Glutamatergic neuron (in vitro differentiated cells): ENCODE results near the gene GALNT13. TPM values are rescaled to one million over a fixed set of nuclear protein-coding genes. Genes with fewer than 3 reads are reported as not detected.

Experiments used
- DNase-seq: peaks from one replicate; pipeline ENCODE4 v3.0.0; 2022
- H3K27ac Mint-ChIP-seq: one replicate; pipeline ENCODE4 v1.8.0; 2020; ENCODE audit warnings: mild to moderate bottlenecking, mixed read lengths, inconsistent platforms; ENCODE audit not compliant: unreplicated experiment
- H3K27me3 Mint-ChIP-seq: one replicate; pipeline ENCODE4 v1.8.0; 2020; ENCODE audit warnings: mild to moderate bottlenecking, moderate library complexity, mixed read lengths, inconsistent platforms; ENCODE audit not compliant: unreplicated experiment
- H3K36me3 Mint-ChIP-seq: one replicate; pipeline ENCODE4 v1.8.0; 2020; ENCODE audit warnings: mild to moderate bottlenecking, mixed read lengths, inconsistent platforms; ENCODE audit not compliant: unreplicated experiment
- H3K4me1 Mint-ChIP-seq: one replicate; pipeline ENCODE4 v1.8.0; 2020; ENCODE audit warnings: mild to moderate bottlenecking, low read depth, mixed read lengths, inconsistent platforms; ENCODE audit not compliant: unreplicated experiment
- H3K4me3 Mint-ChIP-seq: one replicate; pipeline ENCODE4 v1.8.0; 2020; ENCODE audit warnings: mild to moderate bottlenecking, mixed read lengths, inconsistent platforms; ENCODE audit not compliant: unreplicated experiment
- H3K9me3 Mint-ChIP-seq: one replicate; pipeline ENCODE4 v1.8.0; 2020; ENCODE audit warnings: mild to moderate bottlenecking, moderate library complexity, mixed read lengths, inconsistent platforms; ENCODE audit not compliant: unreplicated experiment
- total RNA-seq: library from RNA; stranded (reverse); fragmentation: NEBNext Ultra II Directional; extraction: Animal tissue kit (Norgen Biotek cat#: 25700); gene quantifications from one replicate; pipeline ENCODE4 v1.2.1, GENCODE V29; 2021; ENCODE audit not compliant: unreplicated experiment
- TF ChIP-seq, protein P1 (sequence below): fragments of 200-600 bp; sonication (generic); IDR thresholded peaks from one replicate; pipeline ENCODE4 v1.5.0; 2021; ENCODE audit not compliant: partially characterized antibody, unreplicated experiment

The GALNT13 gene
- total RNA-seq, 1 donor from 2014 or later: 5.5 TPM

DNA sequence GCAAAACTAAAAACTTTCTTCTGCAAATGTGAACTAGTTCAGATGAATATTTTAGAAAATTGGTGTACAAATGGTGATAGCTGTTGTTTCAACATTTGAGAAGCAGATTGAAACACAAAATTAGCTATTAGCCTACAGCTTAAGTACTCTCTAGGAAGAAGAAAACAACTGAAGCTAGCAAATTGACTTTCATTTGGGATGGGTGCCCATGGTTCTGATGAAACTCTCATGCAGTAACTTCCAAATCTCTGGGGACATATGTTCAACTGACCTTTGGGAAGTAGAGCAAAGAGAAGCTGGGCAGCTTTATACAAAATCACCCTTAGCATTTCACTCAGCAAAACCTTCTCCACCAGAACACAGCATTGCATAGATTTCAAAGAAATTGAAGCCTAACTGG is 119.0 kb downstream of the GALNT13 start:
- TF ChIP-seq, protein P1, sequence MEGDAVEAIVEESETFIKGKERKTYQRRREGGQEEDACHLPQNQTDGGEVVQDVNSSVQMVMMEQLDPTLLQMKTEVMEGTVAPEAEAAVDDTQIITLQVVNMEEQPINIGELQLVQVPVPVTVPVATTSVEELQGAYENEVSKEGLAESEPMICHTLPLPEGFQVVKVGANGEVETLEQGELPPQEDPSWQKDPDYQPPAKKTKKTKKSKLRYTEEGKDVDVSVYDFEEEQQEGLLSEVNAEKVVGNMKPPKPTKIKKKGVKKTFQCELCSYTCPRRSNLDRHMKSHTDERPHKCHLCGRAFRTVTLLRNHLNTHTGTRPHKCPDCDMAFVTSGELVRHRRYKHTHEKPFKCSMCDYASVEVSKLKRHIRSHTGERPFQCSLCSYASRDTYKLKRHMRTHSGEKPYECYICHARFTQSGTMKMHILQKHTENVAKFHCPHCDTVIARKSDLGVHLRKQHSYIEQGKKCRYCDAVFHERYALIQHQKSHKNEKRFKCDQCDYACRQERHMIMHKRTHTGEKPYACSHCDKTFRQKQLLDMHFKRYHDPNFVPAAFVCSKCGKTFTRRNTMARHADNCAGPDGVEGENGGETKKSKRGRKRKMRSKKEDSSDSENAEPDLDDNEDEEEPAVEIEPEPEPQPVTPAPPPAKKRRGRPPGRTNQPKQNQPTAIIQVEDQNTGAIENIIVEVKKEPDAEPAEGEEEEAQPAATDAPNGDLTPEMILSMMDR: no peak
- H3K27me3 Mint-ChIP-seq: no peaks in the 10 kb centered on the region
- no peak overlapping the region for H3K27ac Mint-ChIP-seq
- H3K36me3 Mint-ChIP-seq: no peaks in the 10 kb centered on the region
- H3K9me3 Mint-ChIP-seq: no peaks in the 10 kb centered on the region
- H3K4me3 Mint-ChIP-seq: no peak overlapping the region
- DNase-seq: no peak
- H3K4me1 Mint-ChIP-seq: no peaks in the 10 kb centered on the region

DNA sequence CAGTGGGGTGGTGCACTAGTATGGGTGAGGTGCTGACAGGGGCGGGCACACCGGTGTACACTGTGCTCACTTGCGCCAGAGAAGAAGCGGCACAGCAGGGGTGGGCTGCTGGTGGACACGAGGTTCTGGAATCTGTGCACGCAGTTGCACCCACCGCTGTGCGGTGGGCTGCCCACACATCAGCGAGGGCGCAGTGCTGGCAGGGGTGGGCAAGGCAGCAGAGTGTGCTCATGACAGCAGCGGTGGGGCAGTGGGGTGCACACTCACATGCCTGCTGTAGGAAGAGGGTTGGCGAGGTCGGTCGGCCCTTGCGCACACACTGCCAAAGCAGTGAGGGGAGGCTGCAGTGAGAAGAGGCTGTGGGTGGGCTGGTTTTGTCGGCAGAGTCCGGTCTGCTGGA is 141.8 kb downstream of the GALNT13 start:
- Mint-ChIP-seq H3K4me3 (no peak overlapping the region), H3K27me3 (no peaks in the 10 kb centered on the region), H3K27ac (no peak overlapping the region), H3K9me3 (no peaks in the 10 kb centered on the region), H3K36me3 (no peaks in the 10 kb centered on the region), H3K4me1 (no peaks in the 10 kb centered on the region)
- TF ChIP-seq, protein P1: no peak
- DNase-seq: no peak

DNA sequence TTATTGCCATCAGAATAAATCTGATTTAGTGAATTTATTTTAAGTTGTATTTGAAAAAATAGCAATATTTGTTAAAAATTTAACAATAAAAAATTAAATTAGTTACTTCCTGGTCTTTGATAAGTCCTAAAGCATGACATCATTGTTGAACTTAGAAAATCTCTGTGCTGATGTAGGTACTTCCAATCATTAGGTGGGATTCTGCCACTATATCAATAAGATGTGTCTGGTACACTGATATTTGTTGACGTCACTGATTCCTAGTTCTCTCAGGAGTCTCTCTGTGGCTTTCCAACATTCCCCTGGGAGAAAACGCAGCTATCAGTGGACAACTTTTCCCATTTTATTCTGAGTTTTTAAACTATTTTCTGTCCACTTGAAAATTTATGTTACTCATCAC is 143.5 kb downstream of the GALNT13 start:
- H3K4me3 Mint-ChIP-seq: no peak overlapping the region
- no peak for DNase-seq
- H3K27me3 Mint-ChIP-seq: no peaks in the 10 kb centered on the region
- TF ChIP-seq, protein P1: no peak
- H3K27ac Mint-ChIP-seq: no peak overlapping the region
- no peaks in the 10 kb centered on the region for H3K36me3 Mint-ChIP-seq
- H3K4me1 Mint-ChIP-seq: no peaks in the 10 kb centered on the region
- H3K9me3 Mint-ChIP-seq: no peaks in the 10 kb centered on the region

DNA sequence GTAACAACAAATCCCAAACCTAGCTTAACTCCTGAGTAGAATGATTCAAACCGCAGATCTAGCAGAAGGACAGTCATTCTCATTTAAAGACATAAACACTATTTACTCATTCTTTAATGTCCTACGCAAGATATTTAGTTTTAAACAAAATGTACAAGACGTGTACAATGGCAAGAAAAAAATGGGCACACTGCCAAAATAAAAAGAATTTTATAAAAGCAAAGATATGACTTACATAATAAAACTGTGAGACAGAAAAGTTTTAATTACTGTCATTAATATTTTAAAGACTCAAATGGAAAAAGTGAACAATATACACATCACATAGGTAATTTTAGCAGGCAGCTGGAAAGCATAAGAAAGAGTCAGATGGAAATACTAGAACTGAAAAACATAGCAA is 157.8 kb downstream of the GALNT13 start:
- Mint-ChIP-seq H3K27me3 (no peaks in the 10 kb centered on the region), H3K27ac (no peak overlapping the region), H3K4me1 (no peaks in the 10 kb centered on the region), H3K9me3 (peaks cover 2% of the 10 kb centered on the region), H3K4me3 (no peak overlapping the region), H3K36me3 (peaks cover 5% of the 10 kb centered on the region)
- DNase-seq: no peak
- TF ChIP-seq, protein P1: no peak

DNA sequence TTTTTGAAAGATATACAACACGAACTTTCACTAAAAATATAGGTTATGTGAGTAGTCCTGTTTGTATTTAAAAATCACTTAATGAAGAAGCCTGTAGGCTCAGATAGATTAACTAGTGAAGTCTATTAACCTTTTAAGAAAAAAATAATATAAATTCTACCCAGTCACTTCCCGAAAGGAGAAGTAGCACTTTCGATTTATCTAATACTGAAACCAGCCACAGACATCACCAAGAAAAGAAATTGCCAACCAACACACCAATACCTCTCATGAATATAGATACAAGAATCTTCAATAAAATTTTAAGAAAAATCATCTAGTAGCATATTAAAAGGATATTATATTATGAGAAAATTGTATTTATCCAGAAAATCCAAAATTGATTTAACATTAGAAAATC is 160.5 kb downstream of the GALNT13 start:
- TF ChIP-seq, protein P1: no peak
- Mint-ChIP-seq H3K9me3 (peaks cover 2% of the 10 kb centered on the region), H3K27ac (no peak overlapping the region), H3K27me3 (no peaks in the 10 kb centered on the region), H3K4me3 (no peak overlapping the region), H3K36me3 (no peaks in the 10 kb centered on the region), H3K4me1 (no peaks in the 10 kb centered on the region)
- DNase-seq: no peak
